Fibroblast of pulmonary artery (primary cell): ENCODE results near the gene MGAT4A.
"Not testable (repeated sequence)": the region's sequence is repeated elsewhere in the genome, so short reads cannot be mapped to it uniquely, and the experiment has no call there.

Source experiments
- DNase-seq: peaks from one replicate; pipeline ENCODE4 v3.0.0-alpha.2; 2010; ENCODE audit warnings: low read depth
- H3K4me3 ChIP-seq: replicated peaks from 2 replicates; pipeline ENCODE4 v1.5.1; 2011; ENCODE audit warnings: low read depth, mild to moderate bottlenecking, control low read depth, low read length, moderate library complexity
- TF ChIP-seq, protein P1 (sequence below): IDR thresholded peaks from 2 replicates; pipeline ENCODE4 v1.5.1; 2011; ENCODE audit warnings: mild to moderate bottlenecking, control low read depth, low read length, inconsistent platforms; ENCODE audit errors: missing control alignments

MGAT4A gene

GRCh38 chr2:98669675-98670074, 61.3 kb downstream of the MGAT4A start:
- DNase-seq = peak; percentile 9
- no peak overlapping the region for H3K4me3 ChIP-seq
- TF ChIP-seq, protein P1, sequence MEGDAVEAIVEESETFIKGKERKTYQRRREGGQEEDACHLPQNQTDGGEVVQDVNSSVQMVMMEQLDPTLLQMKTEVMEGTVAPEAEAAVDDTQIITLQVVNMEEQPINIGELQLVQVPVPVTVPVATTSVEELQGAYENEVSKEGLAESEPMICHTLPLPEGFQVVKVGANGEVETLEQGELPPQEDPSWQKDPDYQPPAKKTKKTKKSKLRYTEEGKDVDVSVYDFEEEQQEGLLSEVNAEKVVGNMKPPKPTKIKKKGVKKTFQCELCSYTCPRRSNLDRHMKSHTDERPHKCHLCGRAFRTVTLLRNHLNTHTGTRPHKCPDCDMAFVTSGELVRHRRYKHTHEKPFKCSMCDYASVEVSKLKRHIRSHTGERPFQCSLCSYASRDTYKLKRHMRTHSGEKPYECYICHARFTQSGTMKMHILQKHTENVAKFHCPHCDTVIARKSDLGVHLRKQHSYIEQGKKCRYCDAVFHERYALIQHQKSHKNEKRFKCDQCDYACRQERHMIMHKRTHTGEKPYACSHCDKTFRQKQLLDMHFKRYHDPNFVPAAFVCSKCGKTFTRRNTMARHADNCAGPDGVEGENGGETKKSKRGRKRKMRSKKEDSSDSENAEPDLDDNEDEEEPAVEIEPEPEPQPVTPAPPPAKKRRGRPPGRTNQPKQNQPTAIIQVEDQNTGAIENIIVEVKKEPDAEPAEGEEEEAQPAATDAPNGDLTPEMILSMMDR = no peak

- no peak overlapping the region for H3K4me3 ChIP-seq
- no peak for DNase-seq
- TF ChIP-seq, protein P1 = no peak
Measured at GRCh38 chr2:98665677-98666076, 65.3 kb downstream of the MGAT4A start.

DNA sequence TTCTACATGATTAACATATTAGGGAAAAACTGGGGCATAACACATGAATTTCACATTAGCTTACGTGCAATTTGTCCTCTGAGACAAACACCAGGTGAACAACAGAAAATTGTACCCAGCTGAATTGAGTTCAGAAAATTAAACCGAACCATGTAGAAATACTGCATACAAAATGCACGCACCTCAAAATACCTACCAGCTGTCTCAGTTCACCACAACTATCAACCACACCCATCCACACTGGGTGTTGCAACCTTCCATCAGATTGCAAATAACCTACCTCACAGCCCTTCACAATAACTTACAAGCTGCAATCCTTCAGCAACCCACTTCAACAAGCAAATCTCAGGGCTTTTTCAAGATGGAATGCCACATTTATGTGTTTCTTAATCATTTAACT, 66.6 kb downstream of the MGAT4A start:
- no peak overlapping the region for H3K4me3 ChIP-seq
- no peak for DNase-seq
- TF ChIP-seq, protein P1 = no peak

GRCh38 chr2:98663511-98664090, 67.3 kb downstream of the MGAT4A start:
- DNase-seq = no peak
- H3K4me3 ChIP-seq = no peak overlapping the region

DNA sequence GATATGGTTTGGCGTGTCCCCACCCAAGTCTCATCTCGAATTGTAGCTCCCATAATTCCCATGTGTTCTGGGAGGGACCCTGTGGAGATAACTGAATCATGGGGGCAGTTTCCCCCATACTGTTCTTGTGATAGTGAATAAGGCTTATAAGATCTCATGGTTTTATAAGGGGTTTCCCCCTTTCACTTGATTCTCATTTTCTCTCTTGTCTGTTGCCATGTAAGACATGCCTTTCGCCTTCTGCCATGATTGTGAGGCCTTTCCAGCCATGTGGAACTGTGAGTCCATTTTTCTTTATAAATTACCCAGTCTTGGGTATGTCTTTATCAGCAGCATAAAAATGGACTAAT, 71.5 kb downstream of the MGAT4A start:
- H3K4me3 ChIP-seq, DNase-seq: not testable (repeated sequence)

More at GRCh38 chr2:98663511-98664090, 67.3 kb downstream of the MGAT4A start:
- TF ChIP-seq, protein P1 = no peak

DNA sequence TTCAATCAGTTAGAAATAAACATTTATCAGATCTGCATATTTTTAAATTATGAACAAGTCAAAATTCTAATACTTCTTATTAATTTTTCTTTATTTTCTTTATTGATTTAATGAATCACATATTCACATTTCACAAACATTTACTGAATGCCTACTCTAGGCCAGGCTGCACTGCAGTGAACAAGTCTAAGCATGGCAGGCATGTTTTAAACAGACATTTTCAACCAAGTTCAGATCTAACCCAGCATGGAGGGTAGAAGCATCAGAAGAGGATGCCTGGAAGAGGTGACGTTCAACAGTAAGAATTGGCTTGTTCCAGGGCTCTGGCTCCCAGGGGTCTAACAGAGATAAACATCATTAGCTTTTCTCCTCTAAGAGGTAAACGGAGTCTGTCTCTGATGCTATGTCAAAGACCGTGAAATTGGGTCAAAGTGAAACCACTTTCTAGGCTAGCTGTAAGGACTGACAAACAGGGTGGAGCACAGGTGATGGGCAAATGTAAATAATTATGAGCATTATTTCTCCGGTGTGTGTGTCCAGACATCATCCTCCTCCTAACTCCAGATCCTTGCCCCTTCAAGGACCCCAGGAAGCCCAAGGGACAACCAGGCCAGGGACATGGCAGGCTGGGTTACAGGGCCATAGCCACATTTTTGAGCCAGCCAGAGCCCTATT, 72.0 kb downstream of the MGAT4A start:
- H3K4me3 ChIP-seq = no peak overlapping the region
- no peak for DNase-seq
- TF ChIP-seq, protein P1 = no peak

- no peak overlapping the region for H3K4me3 ChIP-seq
- TF ChIP-seq, protein P1 = no peak
- DNase-seq = no peak
Measured at GRCh38 chr2:98656800-98657199, 74.1 kb downstream of the MGAT4A start.
